Psoas muscle (tissue), 8 donors: ENCODE measurements around the gene CPED1. TPM values are rescaled to one million over a fixed set of nuclear protein-coding genes. Genes with fewer than 3 reads are reported as not detected.

ENCODE experiments used
- ATAC-seq, 4 donors: fragments of 200-7000 bp; cut with Tn5 transposase; one replicate each; pipeline ENCODE4 v1.9.1; 2020; ENCODE audit warnings: moderate library complexity in 3 of 4, mild to moderate bottlenecking in 2 of 4
- DNase-seq, 2 donors: peaks; one replicate each; pipeline ENCODE4 v3.0.0-alpha.2; 2020
- H3K27ac ChIP-seq: fragments of 200-600 bp; one replicate; pipeline ENCODE4 v1.8.0; 2022
- H3K27me3 ChIP-seq, 3 donors: fragments of 200-600 bp in 1 of 3; one replicate each; pipeline versions ENCODE4 v1.6.1 to v1.8.0; 2013 to 2022; ENCODE audit warnings: low read length in 2 of 3, mild to moderate bottlenecking in 2 of 3, moderate library complexity in 1 of 3; ENCODE audit not compliant: insufficient read depth in 3 of 3
- H3K36me3 ChIP-seq, 2 donors: fragments of 200-600 bp in 1 of 2; one replicate each; pipeline versions ENCODE4 v1.6.1 to v1.8.0; 2013 to 2022; ENCODE audit warnings: low read depth in 1 of 2, mild to moderate bottlenecking in 1 of 2, moderate library complexity in 1 of 2; ENCODE audit not compliant: insufficient read depth in 1 of 2
- H3K4me1 ChIP-seq: fragments of 200-600 bp; one replicate; pipeline ENCODE4 v1.8.0; 2022
- H3K4me3 ChIP-seq: fragments of 200-600 bp; one replicate; pipeline ENCODE4 v1.8.0; 2022; ENCODE audit warnings: mild to moderate bottlenecking
- H3K9me3 ChIP-seq: fragments of 200-600 bp; one replicate; pipeline ENCODE4 v1.8.0; 2022
- WGBS, 3 donors: extraction: QIAGEN DNeasy Blood & Tissue Kit; methylation state at CpG; one replicate each; pipeline versions ENCODE4 v1.1.6 to v1.1.7; 2013; 5-methylcytosine and 5-hydroxymethylcytosine counted together
- intact Hi-C, 2 donors: fragments of 100-400 bp; cut with DNase I; formaldehyde crosslinking; loops; one replicate each; pipeline versions ENCODE4 v1.11.0 to v1.14.2; 2022
- polyA plus RNA-seq, 3 donors: library from polyadenylated mRNA; stranded (reverse); fragments of 200-250 nt; gene quantifications; one replicate each; pipeline ENCODE4 v1.2.3, GENCODE V29; 2013
- total RNA-seq, 4 donors: library from RNA; stranded (reverse); fragmentation: NEBNext Ultra II Directional in 2 of 4; extraction: Animal tissue kit (Norgen Biotek cat#: 25700) in 2 of 4; gene quantifications; one replicate each; pipeline versions ENCODE4 v1.2.1 to v1.2.4, GENCODE V29; 2021 to 2023
- TF ChIP-seq, protein P1 (sequence below): fragments of 200-600 bp; IDR thresholded peaks from one replicate; pipeline ENCODE4 v1.8.0; 2022; ENCODE audit warnings: antibody characterized with exemption
- donor health status: healthy with polysubstance abuse.
- donor health status: DM: no; HTN: no; CAD: no; lungs with moderate emphysema.
- donor health status: Bipolar disorder and iron deficiency.
- donor health status: healthy.
- donor health status: DM: yes; HTN: yes; CAD: no.
- donor health status: DM: no; HTN: no; CAD: no.
- donor health status: DM: no; HTN: no; CAD: no.
- donor health status: DM: yes; HTN: yes; CAD: no.

CPED1 gene
- total and polyA plus RNA-seq, 7 donors = 0.90 to 39.2 (median 12.0) TPM

DNA sequence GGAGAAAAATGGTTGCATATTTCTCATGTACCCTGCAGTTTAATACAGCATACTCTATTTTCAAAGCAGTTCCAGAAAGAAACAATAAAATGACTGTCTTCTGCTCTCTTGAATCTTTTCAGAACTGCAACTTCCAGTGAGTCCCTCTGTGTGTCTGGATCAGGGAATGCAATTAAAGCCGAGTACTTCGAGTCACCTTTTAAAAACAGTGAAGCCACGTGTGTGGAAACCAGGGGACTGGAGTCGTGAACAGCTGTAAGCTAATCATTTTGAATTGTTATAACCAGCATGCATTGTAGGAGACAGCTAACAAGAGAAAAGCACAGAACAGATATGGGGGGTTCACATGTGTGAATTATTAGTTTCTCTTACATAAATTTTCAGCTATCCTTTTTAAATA is 109.1 kb downstream of the CPED1 start:
- H3K9me3 ChIP-seq = no peaks in the 10 kb centered on the region
- ATAC-seq (peak in 1 of 4 donors; percentile 36), DNase-seq (no peak)
- H3K36me3 ChIP-seq = peaks cover 0 to 39% of the 10 kb centered on the region in 2 donors
- no peaks in the 10 kb centered on the region for H3K27me3 ChIP-seq
- TF ChIP-seq, protein P1, sequence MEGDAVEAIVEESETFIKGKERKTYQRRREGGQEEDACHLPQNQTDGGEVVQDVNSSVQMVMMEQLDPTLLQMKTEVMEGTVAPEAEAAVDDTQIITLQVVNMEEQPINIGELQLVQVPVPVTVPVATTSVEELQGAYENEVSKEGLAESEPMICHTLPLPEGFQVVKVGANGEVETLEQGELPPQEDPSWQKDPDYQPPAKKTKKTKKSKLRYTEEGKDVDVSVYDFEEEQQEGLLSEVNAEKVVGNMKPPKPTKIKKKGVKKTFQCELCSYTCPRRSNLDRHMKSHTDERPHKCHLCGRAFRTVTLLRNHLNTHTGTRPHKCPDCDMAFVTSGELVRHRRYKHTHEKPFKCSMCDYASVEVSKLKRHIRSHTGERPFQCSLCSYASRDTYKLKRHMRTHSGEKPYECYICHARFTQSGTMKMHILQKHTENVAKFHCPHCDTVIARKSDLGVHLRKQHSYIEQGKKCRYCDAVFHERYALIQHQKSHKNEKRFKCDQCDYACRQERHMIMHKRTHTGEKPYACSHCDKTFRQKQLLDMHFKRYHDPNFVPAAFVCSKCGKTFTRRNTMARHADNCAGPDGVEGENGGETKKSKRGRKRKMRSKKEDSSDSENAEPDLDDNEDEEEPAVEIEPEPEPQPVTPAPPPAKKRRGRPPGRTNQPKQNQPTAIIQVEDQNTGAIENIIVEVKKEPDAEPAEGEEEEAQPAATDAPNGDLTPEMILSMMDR = no peak
- intact Hi-C loops = no loop called here
- H3K4me3 ChIP-seq = no peak overlapping the region
- no peak overlapping the region for H3K27ac ChIP-seq
- peaks cover 6% of the 10 kb centered on the region for H3K4me1 ChIP-seq
- WGBS, 3 donors = 17 to 48% (median 25%) methylated on average over 4 of the region's 4 CpGs

DNA sequence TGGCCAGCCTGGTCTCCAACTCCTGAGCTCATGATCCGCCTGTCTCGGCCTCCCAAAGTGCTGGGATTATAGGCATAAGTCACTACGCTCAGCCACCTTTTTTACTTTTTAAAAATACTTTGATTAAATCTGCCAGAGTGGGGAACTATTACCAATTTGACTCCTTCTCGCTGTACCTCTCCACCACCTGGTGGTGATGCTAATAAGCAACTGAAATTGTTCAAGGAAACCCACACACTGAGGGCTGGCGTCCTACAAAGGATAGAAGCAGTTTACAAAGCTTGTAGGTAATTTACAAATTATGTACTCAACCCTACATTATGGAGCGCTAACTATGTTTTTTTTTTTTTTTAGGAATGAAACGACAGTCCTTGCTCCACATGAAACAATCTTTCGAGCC is 111.1 kb downstream of the CPED1 start:
- ATAC-seq (no peak), DNase-seq (no peak)
- no peak overlapping the region for H3K27ac ChIP-seq
- intact Hi-C loops = no loop called here
- peaks cover 0 to 43% of the 10 kb centered on the region in 2 donors for H3K36me3 ChIP-seq
- TF ChIP-seq, protein P1 = no peak
- no peaks in the 10 kb centered on the region for H3K27me3 ChIP-seq
- H3K9me3 ChIP-seq = no peaks in the 10 kb centered on the region
- WGBS, 3 donors = 91 to 93% (median 92%) methylated on average over 8 of the region's 8 CpGs
- H3K4me3 ChIP-seq = no peak overlapping the region
- peaks cover 18% of the 10 kb centered on the region for H3K4me1 ChIP-seq

DNA sequence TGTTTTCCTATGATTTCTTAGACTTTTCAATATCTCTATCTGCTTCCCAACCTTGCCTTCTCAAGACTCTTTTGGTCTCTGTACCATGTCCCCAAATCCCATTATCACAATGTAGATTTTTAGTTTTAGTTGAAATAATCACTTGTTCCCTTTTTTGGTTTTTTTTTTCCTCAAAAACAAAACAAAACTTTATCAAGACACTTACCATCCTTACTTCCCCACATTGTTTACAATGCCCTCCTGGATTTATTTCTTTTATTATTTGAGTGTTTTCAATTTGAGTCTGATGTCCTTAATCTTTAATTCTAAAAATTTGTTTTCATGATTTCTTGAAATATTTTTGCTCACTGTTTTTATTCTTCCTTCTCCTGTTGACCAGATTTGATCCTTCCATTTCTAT is 112.6 kb downstream of the CPED1 start:
- H3K27me3 ChIP-seq = no peaks in the 10 kb centered on the region
- ATAC-seq (no peak), DNase-seq (no peak)
- no peak overlapping the region for H3K27ac ChIP-seq
- peaks cover 15% of the 10 kb centered on the region for H3K4me1 ChIP-seq
- H3K9me3 ChIP-seq = no peaks in the 10 kb centered on the region
- intact Hi-C loops = no loop called here
- H3K36me3 ChIP-seq = peaks cover 0 to 43% of the 10 kb centered on the region in 2 donors
- TF ChIP-seq, protein P1 = no peak
- no peak overlapping the region for H3K4me3 ChIP-seq

DNA sequence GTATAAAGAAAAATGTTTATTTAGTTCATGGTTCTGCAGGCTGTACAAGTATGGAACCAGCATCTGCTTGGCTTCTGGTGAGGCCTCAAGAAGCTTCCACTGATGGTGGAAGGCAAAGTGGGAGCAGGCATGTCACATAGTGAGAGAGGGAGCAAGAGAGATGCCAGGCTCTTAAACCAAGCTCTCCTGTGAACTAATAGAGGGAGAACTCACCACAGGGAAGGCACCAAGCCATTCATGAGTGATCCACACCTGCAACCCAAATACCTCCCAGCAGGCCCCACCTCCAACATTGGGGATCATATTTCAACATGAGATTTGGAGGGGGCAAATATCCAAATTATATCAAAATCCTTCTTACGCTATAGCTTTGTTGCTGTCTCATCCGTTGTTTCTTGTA is 113.1 kb downstream of the CPED1 start:
- Histone ChIP-seq H3K27me3 (no peaks in the 10 kb centered on the region), H3K4me3 (no peak overlapping the region), H3K27ac (no peak overlapping the region), H3K9me3 (no peaks in the 10 kb centered on the region), H3K36me3 (peaks cover 0 to 45% of the 10 kb centered on the region in 2 donors), H3K4me1 (peaks cover 15% of the 10 kb centered on the region)
- 83 to 98% (median 84%) methylated on average over 2 of the region's 2 CpGs for WGBS, 3 donors
- no peak for DNase-seq
- intact Hi-C loops = loop anchor here in 1 of 2 donors (2.0 kb wide), 1 partner anchor 295 kb away; no protein-coding TSS in a partner anchor
- TF ChIP-seq, protein P1 = no peak
- peak in 2 of 4 donors; percentile 32 to 42 for ATAC-seq

DNA sequence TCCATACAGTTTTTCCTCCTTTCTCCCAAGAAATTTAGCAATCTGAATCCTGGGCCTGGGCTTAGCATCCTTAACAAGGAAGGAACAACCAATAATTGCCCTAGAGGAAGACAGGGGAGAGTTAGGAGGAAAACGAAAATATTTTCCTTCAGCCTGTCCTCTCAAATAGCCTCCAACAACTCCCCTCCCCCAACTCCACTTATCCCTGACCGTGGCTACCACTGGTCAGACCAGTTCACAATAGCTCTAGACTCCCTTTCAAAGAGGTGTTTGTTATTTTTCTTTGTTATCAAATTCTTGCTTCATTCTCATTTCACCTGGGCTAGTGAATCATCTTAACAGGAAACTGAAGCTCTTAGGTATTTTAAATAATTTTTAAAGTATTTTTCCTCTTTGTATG is 114.1 kb downstream of the CPED1 start:
- DNase-seq (no peak), ATAC-seq (peak in 2 of 4 donors; percentile 52 to 57)
- TF ChIP-seq, protein P1 = no peak
- H3K27ac ChIP-seq = peak overlapping the region; percentile 37
- H3K36me3 ChIP-seq = peaks cover 0 to 50% of the 10 kb centered on the region in 2 donors
- H3K9me3 ChIP-seq = no peaks in the 10 kb centered on the region
- H3K27me3 ChIP-seq = no peaks in the 10 kb centered on the region
- H3K4me1 ChIP-seq = peaks cover 15% of the 10 kb centered on the region
- intact Hi-C loops = loop anchor here in 1 of 2 donors (2.0 kb wide), 1 partner anchor 296 kb away; no protein-coding TSS in a partner anchor
- 40 to 67% (median 40%) methylated on average over 2 of the region's 2 CpGs for WGBS, 3 donors
- no peak overlapping the region for H3K4me3 ChIP-seq
